A204.1 (cell line): ENCODE measurements around the gene ITPKB.
"Not testable (repeated sequence)": the region's sequence is repeated elsewhere in the genome, so short reads cannot be mapped to it uniquely, and the experiment has no call there.

Source experiments
- FAIRE-seq: peaks from 2 replicates; lab custom pipeline; 2012; peaks lifted over from hg19 to GRCh38; lab: Jason Lieb, UNC

The ITPKB gene

DNA sequence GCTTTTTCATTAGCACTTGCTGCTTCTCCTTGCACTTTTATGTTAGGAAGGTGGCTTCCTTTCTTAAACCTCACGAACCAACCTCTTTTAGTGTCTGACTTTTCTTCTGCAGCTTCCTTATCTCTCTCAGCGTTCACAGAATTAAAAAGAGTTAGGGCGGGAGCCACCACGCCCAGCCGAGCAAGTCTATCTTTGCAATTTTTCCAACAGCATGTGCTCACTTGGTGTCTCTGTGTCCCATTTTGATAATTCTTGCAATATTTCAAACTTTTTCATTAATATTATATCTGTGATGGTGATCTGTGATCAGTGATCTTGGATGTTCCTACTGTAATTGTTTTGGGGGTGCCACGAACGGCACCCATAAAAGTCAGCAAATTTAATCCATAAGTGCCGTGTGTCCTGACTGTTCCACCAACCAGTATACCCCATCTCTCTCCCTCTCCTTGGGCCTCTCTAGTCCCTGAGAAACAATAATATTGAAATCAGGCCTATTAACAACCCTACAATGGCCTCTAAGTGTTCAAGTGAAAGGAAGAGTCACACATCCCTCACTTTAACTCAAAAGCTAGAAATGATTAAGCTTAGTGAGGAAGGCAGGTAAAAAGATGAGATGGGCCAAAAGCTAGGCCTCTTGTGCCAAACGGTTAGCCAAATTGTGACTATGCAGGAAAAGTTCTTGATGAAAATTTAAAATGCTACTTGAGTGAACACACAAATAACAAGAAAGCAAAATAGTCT is 15.9 kb upstream of the ITPKB start:
- FAIRE-seq: no peak

- no peak for FAIRE-seq
Observed at GRCh38 chr1:226754097-226754496, 15.0 kb upstream of the ITPKB start.

- no peak for FAIRE-seq
Observed at GRCh38 chr1:226751703-226752102, 12.6 kb upstream of the ITPKB start.

GRCh38 chr1:226751214-226751613 is 12.1 kb upstream of the ITPKB start:
- FAIRE-seq: no peak

DNA sequence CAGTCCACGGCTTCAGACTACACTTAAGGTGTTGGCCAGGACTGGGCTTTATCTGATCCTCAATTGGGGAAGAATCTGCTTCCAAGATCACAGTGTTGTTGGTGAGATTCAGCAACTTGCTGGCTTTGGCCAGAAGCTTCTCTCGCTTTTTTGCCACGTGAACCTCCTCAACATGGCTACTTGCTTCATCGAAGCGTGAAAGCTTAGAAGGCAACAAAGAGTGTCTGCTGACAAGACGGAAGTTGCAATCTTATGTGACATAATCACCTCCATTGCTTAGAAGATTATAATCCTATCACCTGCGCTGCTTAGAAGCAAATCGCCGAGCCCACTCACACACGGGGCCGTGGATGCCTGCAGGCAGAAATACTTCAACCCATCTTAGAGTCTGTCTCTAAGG is 10.4 kb upstream of the ITPKB start:
- FAIRE-seq: no peak

DNA sequence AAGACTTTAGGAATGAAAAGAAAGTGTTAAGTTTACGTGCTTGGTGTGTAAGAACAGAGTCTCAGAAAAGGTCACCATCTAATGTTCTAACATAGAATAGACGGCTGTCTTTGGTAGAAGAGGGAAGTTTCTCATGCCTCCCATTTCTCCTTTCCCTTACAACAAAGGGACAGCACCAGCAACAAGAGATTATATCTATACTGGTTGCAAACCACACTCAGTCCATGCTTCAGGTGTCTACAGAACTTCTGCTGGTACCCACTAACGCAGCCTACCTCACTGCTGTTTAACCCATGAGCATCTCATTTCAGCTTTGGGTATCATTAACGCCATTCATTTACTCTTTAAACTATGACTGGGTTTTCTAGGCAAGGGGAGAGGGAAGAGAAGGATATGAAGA is 9.2 kb upstream of the ITPKB start:
- no peak for FAIRE-seq

GRCh38 chr1:226747519-226748263 is 8.6 kb upstream of the ITPKB start:
- FAIRE-seq: not testable (repeated sequence)

DNA sequence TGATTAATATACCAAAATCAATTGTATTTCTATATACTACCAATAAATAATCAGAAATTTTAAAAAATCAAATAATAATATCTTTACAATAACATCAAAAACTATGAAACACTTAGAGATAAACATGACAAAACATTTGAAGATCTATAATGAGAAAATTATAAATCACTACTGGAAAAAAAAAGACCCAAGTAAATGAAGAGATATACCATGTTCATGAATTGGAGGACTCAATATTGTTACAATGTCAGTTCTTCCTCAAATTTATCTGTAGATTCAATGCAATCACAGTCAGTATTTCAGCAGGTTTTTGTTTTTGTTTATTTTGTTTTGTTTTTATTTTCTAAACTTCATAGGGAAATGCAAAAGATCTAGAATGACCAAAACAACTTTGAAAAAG is 4.2 kb upstream of the ITPKB start:
- FAIRE-seq: peak; percentile 41

DNA sequence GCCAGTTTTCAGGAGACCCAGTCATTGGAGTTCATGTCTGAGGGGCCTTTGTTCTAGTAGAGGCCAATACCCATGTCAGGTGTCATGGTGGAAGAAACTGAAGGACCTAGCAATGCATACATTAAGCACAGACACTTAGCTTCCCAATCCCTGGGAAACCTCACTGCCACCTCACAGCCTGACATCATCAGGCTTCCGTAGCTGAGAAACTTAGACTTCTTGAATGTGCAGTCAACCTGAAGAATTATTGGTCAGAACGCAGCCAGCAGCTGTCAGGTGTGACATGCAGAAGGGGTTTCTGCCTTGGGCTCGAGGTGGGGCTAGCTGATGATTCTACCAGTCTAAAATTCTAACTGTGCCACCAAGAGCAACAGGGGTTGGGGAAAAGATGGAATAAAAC is 1.9 kb upstream of the ITPKB start:
- no peak for FAIRE-seq

DNA sequence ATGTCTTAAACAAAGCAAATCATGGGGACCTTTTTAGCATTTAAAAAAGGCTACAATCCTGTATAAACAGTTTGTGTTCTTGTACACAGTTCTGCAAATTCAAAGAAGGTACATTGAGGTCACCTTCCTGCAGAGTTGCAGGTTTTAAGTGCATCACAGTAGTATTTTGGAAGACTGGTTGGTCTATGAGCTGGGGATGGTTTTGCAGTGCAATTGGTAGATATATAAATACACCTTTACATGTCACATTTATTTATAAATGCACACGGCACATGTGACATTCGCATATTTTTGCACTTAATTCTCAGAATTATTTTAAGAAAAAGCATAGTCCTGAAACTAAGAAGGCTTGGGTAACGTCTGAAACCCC is 599 bp upstream of the ITPKB start:
- no peak for FAIRE-seq

DNA sequence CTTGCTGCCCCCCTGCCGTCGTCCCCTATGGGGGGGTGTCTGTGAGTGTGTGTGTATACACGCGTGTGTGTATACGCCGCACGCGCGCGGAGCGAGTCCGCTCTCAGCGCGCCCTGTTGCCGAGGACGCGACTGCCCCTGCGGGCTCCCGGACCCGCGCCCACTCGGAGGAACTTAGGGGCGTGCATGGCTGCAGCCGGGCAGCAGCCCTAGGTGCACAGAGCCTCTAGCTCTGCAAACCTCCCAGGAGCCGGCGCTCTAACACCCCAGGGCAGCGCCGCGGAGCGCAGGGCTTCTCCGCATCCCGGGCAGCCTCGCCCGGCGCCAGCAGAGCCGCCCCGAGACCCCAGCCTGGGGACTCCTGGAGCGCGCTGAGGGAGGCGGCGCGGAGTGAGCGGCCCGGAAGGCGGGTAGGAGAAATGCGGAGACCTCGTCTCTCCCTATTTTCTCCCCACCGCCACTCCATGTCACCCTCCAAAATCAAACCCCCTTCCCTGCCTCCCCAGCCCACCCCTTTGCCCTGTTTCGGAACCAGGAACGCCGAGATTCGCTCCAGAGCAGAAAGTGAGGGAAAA is 574 bp downstream of the ITPKB start:
- FAIRE-seq: no peak

DNA sequence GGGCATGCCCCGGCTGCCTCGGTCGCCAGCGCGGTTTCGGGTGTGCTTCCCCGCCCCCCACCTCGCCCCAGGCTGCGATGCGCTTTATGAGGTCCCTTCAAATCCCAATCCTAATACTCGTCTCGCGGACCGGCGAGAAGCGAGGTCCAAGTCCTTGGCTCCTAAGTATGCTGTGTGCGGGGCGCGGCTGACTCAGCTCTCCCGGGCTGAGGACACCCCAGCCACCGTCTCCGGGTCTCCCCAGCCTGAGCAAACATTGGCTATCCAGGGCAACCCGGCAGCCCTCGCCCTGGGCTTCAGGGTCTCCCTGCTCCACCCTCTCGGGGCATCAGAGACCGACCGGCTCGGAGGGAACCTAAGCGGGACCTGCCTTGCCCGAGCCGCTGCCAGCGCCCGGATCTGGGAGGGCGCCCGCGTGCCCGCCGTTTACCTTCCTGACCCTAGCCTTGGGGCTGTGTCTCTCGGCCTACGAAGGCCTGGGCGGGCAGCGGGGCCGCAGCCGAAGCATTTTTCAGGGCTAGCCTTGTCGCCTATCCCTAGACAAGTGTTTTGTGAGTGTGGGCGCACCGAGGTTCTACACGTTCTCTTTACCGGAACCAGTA is 1.2 kb downstream of the ITPKB start:
- FAIRE-seq: no peak

GRCh38 chr1:226736908-226737818 is 1.9 kb downstream of the ITPKB start:
- FAIRE-seq: no peak

- no peak for FAIRE-seq
Observed at GRCh38 chr1:226736001-226736907, 2.8 kb downstream of the ITPKB start.

DNA sequence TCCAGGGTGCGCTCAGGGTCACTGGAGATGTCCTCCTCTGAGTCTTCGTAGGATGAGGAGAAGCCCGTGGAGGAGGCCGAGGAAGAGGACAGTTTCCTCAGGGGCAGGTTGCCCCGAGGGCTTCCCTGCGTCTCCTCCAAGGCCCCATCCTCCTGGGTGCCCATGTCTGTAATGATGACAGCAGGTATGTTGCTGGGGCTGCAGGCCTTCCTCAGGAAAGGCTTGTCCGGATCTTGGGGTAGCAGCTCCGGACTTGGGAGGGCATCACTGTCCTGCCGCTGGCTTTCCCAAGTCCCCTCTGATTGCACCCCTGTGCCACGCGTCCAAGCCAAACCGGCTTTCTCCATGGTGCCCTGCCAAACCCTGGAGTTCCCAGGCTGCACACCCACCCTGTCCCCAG is 3.5 kb downstream of the ITPKB start:
- no peak for FAIRE-seq

GRCh38 chr1:226734611-226735153 is 4.4 kb downstream of the ITPKB start:
- no peak for FAIRE-seq

DNA sequence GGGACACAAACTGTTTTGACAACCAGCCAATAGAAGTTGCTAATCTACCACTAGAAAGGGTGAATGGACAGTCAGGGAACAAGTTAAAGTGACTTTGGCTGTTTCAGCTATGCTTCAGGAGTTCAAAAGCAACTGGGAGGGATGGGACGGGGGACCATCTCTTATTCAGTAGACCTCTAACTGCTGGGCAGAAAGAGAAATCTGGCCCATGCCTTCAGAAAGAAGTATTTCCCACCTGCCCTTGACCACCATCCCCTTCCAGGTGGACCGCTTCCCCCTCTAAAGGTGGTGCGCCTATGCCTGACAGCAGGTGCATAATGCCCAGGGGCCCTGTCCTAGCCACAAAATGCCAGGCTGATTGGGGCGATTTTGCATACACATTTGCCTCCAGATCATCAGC is 5.2 kb downstream of the ITPKB start:
- FAIRE-seq: no peak

GRCh38 chr1:226733304-226733703 is 5.8 kb downstream of the ITPKB start:
- no peak for FAIRE-seq

DNA sequence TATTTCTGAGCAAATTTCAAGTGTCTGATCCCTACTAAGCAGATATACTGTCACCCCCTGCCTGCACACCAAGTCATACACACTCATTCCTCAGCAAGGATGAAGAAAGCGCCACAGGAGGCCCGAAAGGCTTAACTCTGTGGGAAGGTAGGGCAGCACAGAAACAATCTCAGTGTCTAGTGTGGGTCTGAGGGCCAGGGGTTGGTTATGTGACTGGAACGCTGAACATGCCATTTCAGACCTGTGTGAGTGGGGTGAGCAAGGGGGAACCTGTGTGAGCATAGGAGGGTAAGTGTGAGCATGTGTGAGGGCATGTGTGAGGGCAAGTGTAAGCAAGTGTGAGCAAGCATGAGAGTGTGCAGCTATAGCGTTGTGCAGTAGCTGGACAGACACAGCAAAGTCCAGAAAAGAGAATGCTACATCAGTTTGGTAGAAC is 6.2 kb downstream of the ITPKB start:
- FAIRE-seq: no peak

DNA sequence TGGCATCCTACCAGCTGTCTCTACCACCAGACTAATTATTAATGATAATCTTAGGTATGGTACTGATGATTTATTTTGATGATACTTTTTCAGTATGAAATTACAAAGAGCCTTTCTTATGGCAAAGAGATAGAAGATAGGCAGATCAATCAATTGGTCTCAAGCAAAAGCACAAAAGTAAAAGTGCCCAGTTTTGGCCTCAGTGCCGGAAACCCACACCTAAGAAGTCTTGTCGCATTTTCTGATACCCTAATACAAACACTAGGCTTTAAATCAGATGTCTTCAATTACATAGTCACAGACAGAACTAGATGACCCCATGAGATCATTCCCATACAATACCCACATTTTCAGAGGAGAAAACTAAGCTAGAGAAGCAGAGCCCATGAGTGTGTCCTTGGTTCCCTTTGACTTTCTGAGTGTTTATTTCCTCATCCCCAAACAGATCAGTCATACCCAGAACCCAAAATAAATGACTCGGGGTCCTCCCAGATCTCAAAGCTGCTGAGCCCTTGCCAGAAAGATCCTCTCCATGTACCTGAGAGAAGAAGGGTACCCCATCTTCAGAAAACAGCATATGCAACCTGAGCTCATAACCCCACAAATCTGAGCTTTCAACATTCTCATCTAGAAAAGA is 7.7 kb downstream of the ITPKB start:
- FAIRE-seq: no peak
